ENCODE data around the gene MREG.

Gene MREG

DNA sequence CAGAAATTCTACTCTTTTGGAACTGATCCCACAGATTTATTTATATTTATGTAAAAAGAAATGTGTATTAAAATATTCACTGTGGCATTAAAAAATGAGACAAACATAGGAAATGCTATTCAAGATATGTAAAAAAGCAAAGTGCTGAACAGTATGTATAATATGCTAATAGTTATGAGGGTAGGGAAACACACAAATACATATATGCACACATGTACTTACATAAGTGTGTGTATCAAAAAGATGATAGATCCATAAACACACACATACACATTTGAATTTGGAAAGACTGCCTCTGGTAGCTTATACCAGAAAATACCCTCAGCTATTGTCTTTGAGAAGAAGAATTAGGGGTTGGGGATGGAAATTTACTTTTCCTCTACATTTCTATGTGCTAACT is 103.2 kb downstream of the MREG start:
- no peak for DNase-seq (ENCODE audit: extremely low read depth, low read depth)
- TF ChIP-seq, protein P1, sequence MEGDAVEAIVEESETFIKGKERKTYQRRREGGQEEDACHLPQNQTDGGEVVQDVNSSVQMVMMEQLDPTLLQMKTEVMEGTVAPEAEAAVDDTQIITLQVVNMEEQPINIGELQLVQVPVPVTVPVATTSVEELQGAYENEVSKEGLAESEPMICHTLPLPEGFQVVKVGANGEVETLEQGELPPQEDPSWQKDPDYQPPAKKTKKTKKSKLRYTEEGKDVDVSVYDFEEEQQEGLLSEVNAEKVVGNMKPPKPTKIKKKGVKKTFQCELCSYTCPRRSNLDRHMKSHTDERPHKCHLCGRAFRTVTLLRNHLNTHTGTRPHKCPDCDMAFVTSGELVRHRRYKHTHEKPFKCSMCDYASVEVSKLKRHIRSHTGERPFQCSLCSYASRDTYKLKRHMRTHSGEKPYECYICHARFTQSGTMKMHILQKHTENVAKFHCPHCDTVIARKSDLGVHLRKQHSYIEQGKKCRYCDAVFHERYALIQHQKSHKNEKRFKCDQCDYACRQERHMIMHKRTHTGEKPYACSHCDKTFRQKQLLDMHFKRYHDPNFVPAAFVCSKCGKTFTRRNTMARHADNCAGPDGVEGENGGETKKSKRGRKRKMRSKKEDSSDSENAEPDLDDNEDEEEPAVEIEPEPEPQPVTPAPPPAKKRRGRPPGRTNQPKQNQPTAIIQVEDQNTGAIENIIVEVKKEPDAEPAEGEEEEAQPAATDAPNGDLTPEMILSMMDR (IDR thresholded peaks at IDR 0.05; ENCODE audit: low read depth, low read length) = no peak

DNA sequence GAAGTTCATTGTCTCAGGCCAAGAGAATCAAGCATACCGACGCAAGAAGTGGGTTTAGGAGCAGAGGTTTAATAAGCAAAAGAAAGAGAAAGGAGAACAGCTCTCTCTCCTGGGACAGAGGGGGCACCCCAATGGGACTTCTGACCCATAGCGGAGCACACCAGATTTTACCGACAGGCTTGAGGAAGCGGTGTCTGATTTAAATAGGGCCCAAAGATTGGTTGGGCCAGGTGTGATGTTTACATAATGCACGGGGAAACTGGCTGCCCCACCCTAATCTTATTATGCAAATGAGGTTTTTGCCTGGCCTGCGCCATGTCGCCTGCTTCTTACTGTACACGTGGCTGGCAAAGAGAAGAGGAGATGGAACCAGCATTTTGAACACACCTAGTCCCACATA is 106.2 kb downstream of the MREG start:
- no peak for DNase-seq (ENCODE audit: extremely low read depth, low read depth)
- TF ChIP-seq, protein P1 (IDR thresholded peaks at IDR 0.05; ENCODE audit: low read depth, low read length) = no peak

DNA sequence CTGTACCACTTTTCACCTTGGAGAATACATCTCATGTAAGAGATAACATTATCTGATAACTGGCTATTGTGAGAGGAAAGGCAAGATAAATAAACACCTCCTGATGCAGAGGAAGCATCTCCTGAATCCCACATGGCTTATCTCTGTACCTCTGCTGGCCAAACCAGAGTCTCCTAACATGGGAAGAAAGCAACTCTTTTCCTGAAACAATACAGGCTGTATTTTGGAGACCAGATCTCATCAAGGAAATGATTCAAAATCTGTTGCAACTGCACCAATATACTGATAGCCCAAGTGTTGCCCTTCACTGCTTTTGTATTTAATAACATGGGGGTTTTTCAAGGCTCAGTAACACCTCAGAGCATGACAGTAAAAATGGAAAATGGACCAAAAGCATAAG is 106.9 kb downstream of the MREG start:
- TF ChIP-seq, protein P1 (IDR thresholded peaks at IDR 0.05; ENCODE audit: low read depth, low read length) = no peak
- DNase-seq (ENCODE audit: extremely low read depth, low read depth) = no peak

DNA sequence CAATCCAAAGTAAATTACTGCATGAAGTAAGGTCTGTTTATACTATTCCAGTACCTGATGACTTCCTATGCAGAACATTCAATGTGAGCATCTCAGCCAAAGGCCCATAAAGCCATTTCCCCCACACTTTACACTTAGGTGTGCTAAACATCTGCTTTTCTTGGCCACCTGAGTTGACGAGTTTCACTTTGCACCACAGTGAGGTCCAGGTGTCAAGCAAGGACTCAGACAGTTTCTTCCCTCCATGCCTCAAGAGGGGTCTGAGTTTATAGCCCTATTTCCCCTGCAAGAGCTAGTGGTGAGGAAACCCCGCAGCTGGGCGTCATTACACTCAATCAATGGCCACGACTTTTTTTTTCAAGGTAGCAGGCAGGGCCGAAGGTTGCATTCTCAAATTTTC is 107.7 kb downstream of the MREG start:
- TF ChIP-seq, protein P1 (IDR thresholded peaks at IDR 0.05; ENCODE audit: low read depth, low read length) = no peak
- no peak for DNase-seq (ENCODE audit: extremely low read depth, low read depth)

DNA sequence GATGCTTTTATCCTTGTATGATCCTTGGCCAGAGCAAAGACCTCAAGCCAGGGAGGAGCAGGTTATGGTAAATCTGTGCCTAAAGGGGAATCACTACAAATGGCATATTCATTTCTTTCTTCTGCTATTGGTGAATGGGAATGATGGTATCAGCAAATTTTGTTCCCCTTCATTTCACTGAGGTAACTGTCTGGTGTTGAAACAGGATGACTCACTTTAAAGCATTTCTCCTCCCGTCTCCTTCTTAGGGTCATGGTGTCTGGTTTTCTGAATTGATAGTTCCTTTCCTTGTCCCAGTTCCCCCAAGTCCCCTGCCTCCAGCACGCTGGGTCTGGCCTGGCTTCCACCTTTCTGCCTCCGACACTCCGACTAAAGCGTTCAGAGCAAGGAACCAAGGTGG is 109.2 kb downstream of the MREG start:
- TF ChIP-seq, protein P1 (IDR thresholded peaks at IDR 0.05; ENCODE audit: low read depth, low read length) = no peak
- DNase-seq (ENCODE audit: extremely low read depth, low read depth) = no peak

DNA sequence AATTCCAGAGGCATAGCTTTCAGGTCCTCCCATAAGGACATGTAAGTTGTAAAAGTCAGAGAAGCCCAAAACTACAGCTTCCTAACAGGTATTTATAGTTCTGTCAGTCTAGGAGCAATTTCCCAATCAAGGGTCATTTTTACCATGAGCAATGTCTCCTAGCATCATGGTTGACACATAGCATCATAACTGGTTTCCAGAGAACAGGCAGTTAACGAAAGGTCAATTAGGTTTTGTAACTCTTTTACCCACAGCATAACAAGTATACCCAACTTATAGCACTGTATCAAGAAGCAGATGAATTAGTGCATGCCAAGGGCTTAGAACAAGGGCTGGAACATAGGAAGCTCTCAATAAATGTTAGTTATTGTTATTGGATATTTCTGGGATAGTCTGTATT is 110.1 kb downstream of the MREG start:
- DNase-seq (ENCODE audit: extremely low read depth, low read depth) = no peak
- TF ChIP-seq, protein P1 (IDR thresholded peaks at IDR 0.05; ENCODE audit: low read depth, low read length) = no peak

DNA sequence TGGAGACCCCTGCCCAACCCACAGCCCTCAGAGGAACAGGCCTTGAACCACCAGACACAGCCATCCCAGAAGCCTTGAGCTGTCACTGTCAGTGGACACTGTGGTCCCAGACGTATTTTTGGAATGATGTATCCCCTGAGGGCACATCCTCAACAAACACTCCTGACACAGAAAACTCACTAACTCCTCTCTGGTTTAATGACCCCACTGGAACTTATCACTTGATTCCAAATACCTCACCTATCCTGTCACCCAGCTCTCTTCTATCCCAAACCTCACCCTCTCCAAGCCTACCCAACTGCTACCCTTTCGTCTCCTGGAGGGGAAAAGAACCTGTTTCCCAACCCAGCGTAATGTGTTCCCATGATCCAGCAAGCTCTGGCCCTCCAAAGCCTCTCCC is 111.6 kb downstream of the MREG start:
- TF ChIP-seq, protein P1 (IDR thresholded peaks at IDR 0.05; ENCODE audit: low read depth, low read length) = no peak
- no peak for DNase-seq (ENCODE audit: extremely low read depth, low read depth)
